Stimulated activated naive B cell treated with anti-CD40 and anti-IgM and Interleukin-4, amounts not matched to agents 10 μg/mL and 1 μg/mL and 100 μg/mL, for 72 hours (primary cell): ENCODE results near the gene VPS51.

Experiments
- ATAC-seq, 2 donors: fragments of 150-1000 bp; cut with Tn5 transposase; replicated peaks; 2 replicates each; pipeline ENCODE4 v1.10.0; 2021; ENCODE audit warnings: moderate library complexity in 1 of 2
- DNase-seq: peaks from one replicate; pipeline ENCODE4 v3.0.0; 2021
- H3K27ac Mint-ChIP-seq: one replicate; pipeline ENCODE4 v1.8.0; 2022; ENCODE audit warnings: mild to moderate bottlenecking, mixed read lengths
- H3K27me3 Mint-ChIP-seq, 2 donors: one replicate each; pipeline ENCODE4 v1.8.0; 2022; ENCODE audit warnings: mixed read lengths in 2 of 2
- H3K36me3 Mint-ChIP-seq, 2 donors: one replicate each; pipeline ENCODE4 v1.8.0; 2022; ENCODE audit warnings: mixed read lengths in 2 of 2, mild to moderate bottlenecking in 1 of 2
- H3K4me1 Mint-ChIP-seq, 2 donors: one replicate each; pipeline ENCODE4 v1.8.0; 2022; ENCODE audit warnings: mixed read lengths in 2 of 2, mild to moderate bottlenecking in 1 of 2
- H3K4me3 Mint-ChIP-seq, 2 donors: one replicate each; pipeline ENCODE4 v1.8.0; 2022; ENCODE audit warnings: mild to moderate bottlenecking in 2 of 2, mixed read lengths in 2 of 2, moderate library complexity in 1 of 2
- H3K9me3 Mint-ChIP-seq, 2 donors: one replicate each; pipeline ENCODE4 v1.8.0; 2022; ENCODE audit warnings: mixed read lengths in 2 of 2, mild to moderate bottlenecking in 1 of 2

VPS51 gene

GRCh38 chr11:65084598-65085375, 11.2 kb upstream of the VPS51 start:
- peak overlapping the region; percentile 98 for H3K27ac Mint-ChIP-seq
- peaks cover 37 to 52% of the 10 kb centered on the region in 2 donors for H3K36me3 Mint-ChIP-seq
- ATAC-seq (peak in 1 of 2 donors; percentile 15), DNase-seq (no peak)
- no peaks in the 10 kb centered on the region for H3K9me3 Mint-ChIP-seq
- peaks cover 29 to 46% of the 10 kb centered on the region in 2 donors for H3K4me1 Mint-ChIP-seq
- peak overlapping the region; percentile 99 to 100 for H3K4me3 Mint-ChIP-seq
- H3K27me3 Mint-ChIP-seq = no peaks in the 10 kb centered on the region

GRCh38 chr11:65085446-65085845, 10.6 kb upstream of the VPS51 start:
- Mint-ChIP-seq H3K4me1 (peaks cover 29 to 45% of the 10 kb centered on the region in 2 donors), H3K27me3 (no peaks in the 10 kb centered on the region), H3K4me3 (peak overlapping the region; percentile 99 to 100), H3K9me3 (no peaks in the 10 kb centered on the region), H3K36me3 (peaks cover 37 to 53% of the 10 kb centered on the region in 2 donors), H3K27ac (peak overlapping the region; percentile 42)
- DNase-seq (no peak), ATAC-seq (no peak)

GRCh38 chr11:65086809-65087208, 9.2 kb upstream of the VPS51 start:
- Mint-ChIP-seq H3K27ac (no peak overlapping the region), H3K36me3 (peaks cover 33 to 49% of the 10 kb centered on the region in 2 donors), H3K4me3 (no peak overlapping the region), H3K27me3 (no peaks in the 10 kb centered on the region), H3K9me3 (no peaks in the 10 kb centered on the region), H3K4me1 (peaks cover 24 to 32% of the 10 kb centered on the region in 2 donors)
- ATAC-seq (no peak), DNase-seq (no peak)

GRCh38 chr11:65087216-65087615, 8.8 kb upstream of the VPS51 start:
- Mint-ChIP-seq H3K27me3 (no peaks in the 10 kb centered on the region), H3K27ac (no peak overlapping the region), H3K36me3 (peaks cover 33 to 49% of the 10 kb centered on the region in 2 donors), H3K4me3 (no peak overlapping the region), H3K4me1 (peaks cover 24 to 32% of the 10 kb centered on the region in 2 donors), H3K9me3 (no peaks in the 10 kb centered on the region)
- no peak for ATAC-seq
- DNase-seq = no peak

- ATAC-seq (no peak), DNase-seq (no peak)
- Mint-ChIP-seq H3K27ac (no peak overlapping the region), H3K4me3 (no peak overlapping the region), H3K36me3 (peaks cover 33 to 49% of the 10 kb centered on the region in 2 donors), H3K27me3 (no peaks in the 10 kb centered on the region), H3K4me1 (peaks cover 27 to 35% of the 10 kb centered on the region in 2 donors), H3K9me3 (no peaks in the 10 kb centered on the region)
Observed at GRCh38 chr11:65087827-65088226, 8.2 kb upstream of the VPS51 start.

GRCh38 chr11:65089621-65090020, 6.4 kb upstream of the VPS51 start:
- Mint-ChIP-seq H3K9me3 (no peaks in the 10 kb centered on the region), H3K4me1 (peaks cover 15 to 17% of the 10 kb centered on the region in 2 donors), H3K36me3 (peaks cover 33 to 41% of the 10 kb centered on the region in 2 donors), H3K27ac (no peak overlapping the region), H3K27me3 (no peaks in the 10 kb centered on the region), H3K4me3 (no peak overlapping the region)
- ATAC-seq (no peak), DNase-seq (no peak)

- Mint-ChIP-seq H3K27ac (no peak overlapping the region), H3K36me3 (peaks cover 28 to 36% of the 10 kb centered on the region in 2 donors), H3K27me3 (no peaks in the 10 kb centered on the region), H3K9me3 (no peaks in the 10 kb centered on the region), H3K4me3 (no peak overlapping the region), H3K4me1 (peaks cover 8 to 9% of the 10 kb centered on the region in 2 donors)
- no peak for DNase-seq
- no peak for ATAC-seq
Observed at GRCh38 chr11:65090628-65091027, 5.4 kb upstream of the VPS51 start.

GRCh38 chr11:65095427-65095826, 587 bp upstream of the VPS51 start:
- ATAC-seq (no peak), DNase-seq (no peak)
- Mint-ChIP-seq H3K36me3 (peaks cover 2 to 6% of the 10 kb centered on the region in 2 donors), H3K9me3 (no peaks in the 10 kb centered on the region), H3K4me3 (peak overlapping the region; percentile 86 to 88), H3K27me3 (no peaks in the 10 kb centered on the region), H3K4me1 (peaks cover 11 to 22% of the 10 kb centered on the region in 2 donors), H3K27ac (peak overlapping the region; percentile 99)

- no peaks in the 10 kb centered on the region for H3K27me3 Mint-ChIP-seq
- H3K9me3 Mint-ChIP-seq = no peaks in the 10 kb centered on the region
- H3K4me3 Mint-ChIP-seq = peak overlapping the region; percentile 86 to 88
- H3K4me1 Mint-ChIP-seq = peaks cover 13 to 22% of the 10 kb centered on the region in 2 donors
- ATAC-seq = no peak
- no peak overlapping the region for H3K27ac Mint-ChIP-seq
- no peak for DNase-seq
- peaks cover 2 to 5% of the 10 kb centered on the region in 2 donors for H3K36me3 Mint-ChIP-seq
Observed at GRCh38 chr11:65096926-65097325, 912 bp downstream of the VPS51 start.

- peaks cover 3 to 15% of the 10 kb centered on the region in 2 donors for H3K36me3 Mint-ChIP-seq
- ATAC-seq = no peak
- H3K27me3 Mint-ChIP-seq = no peaks in the 10 kb centered on the region
- no peaks in the 10 kb centered on the region for H3K9me3 Mint-ChIP-seq
- H3K27ac Mint-ChIP-seq = peak overlapping the region; percentile 47
- H3K4me1 Mint-ChIP-seq = peaks cover 10 to 27% of the 10 kb centered on the region in 2 donors
- DNase-seq = no peak
- H3K4me3 Mint-ChIP-seq = no peak overlapping the region
Observed at GRCh38 chr11:65100674-65101350, 4.8 kb downstream of the VPS51 start.

- no peak for ATAC-seq
- Mint-ChIP-seq H3K27me3 (no peaks in the 10 kb centered on the region), H3K9me3 (no peaks in the 10 kb centered on the region), H3K4me1 (peaks cover 13 to 35% of the 10 kb centered on the region in 2 donors), H3K27ac (no peak overlapping the region), H3K4me3 (no peak overlapping the region), H3K36me3 (peaks cover 6 to 29% of the 10 kb centered on the region in 2 donors)
- DNase-seq = no peak
Observed at GRCh38 chr11:65102142-65103095, 6.4 kb downstream of the VPS51 start.

GRCh38 chr11:65103476-65103875, 7.5 kb downstream of the VPS51 start:
- no peak overlapping the region for H3K4me3 Mint-ChIP-seq
- no peaks in the 10 kb centered on the region for H3K9me3 Mint-ChIP-seq
- peaks cover 5 to 30% of the 10 kb centered on the region in 2 donors for H3K36me3 Mint-ChIP-seq
- H3K27ac Mint-ChIP-seq = no peak overlapping the region
- DNase-seq = no peak
- H3K4me1 Mint-ChIP-seq = peaks cover 12 to 30% of the 10 kb centered on the region in 2 donors
- ATAC-seq = no peak
- no peaks in the 10 kb centered on the region for H3K27me3 Mint-ChIP-seq

- no peak overlapping the region for H3K27ac Mint-ChIP-seq
- H3K4me3 Mint-ChIP-seq = no peak overlapping the region
- H3K27me3 Mint-ChIP-seq = no peaks in the 10 kb centered on the region
- no peak for DNase-seq
- H3K9me3 Mint-ChIP-seq = no peaks in the 10 kb centered on the region
- H3K4me1 Mint-ChIP-seq = peaks cover 8 to 25% of the 10 kb centered on the region in 2 donors
- no peak for ATAC-seq
- H3K36me3 Mint-ChIP-seq = peaks cover 6 to 29% of the 10 kb centered on the region in 2 donors
Observed at GRCh38 chr11:65104628-65105027, 8.6 kb downstream of the VPS51 start.

GRCh38 chr11:65107078-65107477, 11.1 kb downstream of the VPS51 start:
- no peak overlapping the region for H3K4me3 Mint-ChIP-seq
- H3K9me3 Mint-ChIP-seq = no peaks in the 10 kb centered on the region
- no peak for DNase-seq
- peaks cover 14 to 39% of the 10 kb centered on the region in 2 donors for H3K36me3 Mint-ChIP-seq
- H3K4me1 Mint-ChIP-seq = peaks cover 25 to 49% of the 10 kb centered on the region in 2 donors
- H3K27ac Mint-ChIP-seq = no peak overlapping the region
- ATAC-seq = no peak
- no peaks in the 10 kb centered on the region for H3K27me3 Mint-ChIP-seq
